ENCODE data around the gene SYCP1.

DNA sequence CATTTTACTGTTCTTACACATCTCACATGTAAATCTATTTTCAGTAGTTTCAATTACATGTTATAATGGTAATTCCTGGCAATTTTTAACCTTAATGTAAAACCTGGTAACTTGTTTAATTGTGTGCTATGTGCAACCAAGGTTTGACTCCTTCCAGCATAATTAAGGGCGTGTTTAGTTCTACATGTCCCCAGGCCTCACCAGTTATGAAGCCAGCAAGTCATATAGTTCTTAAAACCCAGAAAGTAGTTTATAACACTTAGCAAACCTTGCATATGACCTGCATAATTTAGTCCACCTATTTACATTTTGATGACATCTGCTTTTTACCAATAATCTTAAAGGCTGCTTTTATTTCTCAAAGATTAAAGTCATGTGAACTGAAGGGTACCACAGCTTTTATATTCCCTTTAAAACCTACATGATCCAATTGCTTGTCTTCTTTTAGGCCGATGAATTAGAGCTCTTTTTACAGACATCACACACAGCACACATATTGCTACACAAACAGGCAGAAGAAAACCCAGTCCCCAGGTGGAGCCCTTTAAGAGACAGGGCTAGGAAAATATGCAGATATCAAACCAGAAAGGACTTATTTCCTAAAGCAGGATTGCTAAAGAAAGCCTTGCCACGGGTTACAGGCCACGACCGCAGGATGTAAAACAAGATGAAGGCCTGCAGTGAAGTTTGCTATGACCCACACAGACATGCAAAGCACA, 23.2 kb upstream of the SYCP1 start:
- no peak for TF ChIP-seq CTCF (IDR thresholded peaks at IDR 0.05)
- no peak for TF ChIP-seq POLR2AphosphoS5 (IDR thresholded peaks at IDR 0.05)
